HAP-1 (cell line): Measurements from ENCODE around the gene MAPK8IP3.

Source experiments
- DNase-seq, 2 experiments: peaks; one replicate each; pipeline ENCODE4 v3.0.0-alpha.2; 2016 to 2020; ENCODE audit warnings: low spot score in 2 of 2
- H3K27me3 ChIP-seq: fragments of 250-450 bp; sonication (Bioruptor Pico); 2 replicates; pipeline ENCODE4 v1.5.1; 2020; ENCODE audit warnings: low read depth, mild to moderate bottlenecking, moderate library complexity
- H3K36me3 ChIP-seq: fragments of 250-450 bp; sonication (Bioruptor Pico); replicated peaks from 2 replicates; pipeline ENCODE4 v1.5.1; 2020; ENCODE audit warnings: mild to moderate bottlenecking
- H3K4me1 ChIP-seq: fragments of 250-450 bp; sonication (Bioruptor Pico); 2 replicates; pipeline ENCODE4 v1.5.1; 2020; ENCODE audit warnings: mild to moderate bottlenecking
- H3K4me3 ChIP-seq: fragments of 250-450 bp; sonication (Bioruptor Pico); 2 replicates; pipeline ENCODE4 v1.5.1; 2020; ENCODE audit warnings: mild to moderate bottlenecking, moderate library complexity
- H3K9me3 ChIP-seq: fragments of 250-450 bp; sonication (Bioruptor Pico); 2 replicates; pipeline ENCODE4 v1.5.1; 2020; ENCODE audit warnings: mild to moderate bottlenecking, moderate library complexity
- in situ Hi-C: fragments of 300-500 bp; cut with MboI; formaldehyde crosslinking; loops from 3 replicates; pipeline ENCODE4 v1.14.3; 2020; ENCODE audit warnings: low sequenced_read_pairs, inconsistent platforms, mixed read lengths

Gene MAPK8IP3

GRCh38 chr16:1816396-1817275, 110.6 kb downstream of the MAPK8IP3 start:
- no peak overlapping the region for H3K4me3 ChIP-seq
- in situ Hi-C loops, result no loop called here
- H3K4me1 ChIP-seq, result no peaks in the 10 kb centered on the region
- no peak for DNase-seq
- no peaks in the 10 kb centered on the region for H3K27me3 ChIP-seq
- H3K9me3 ChIP-seq, result no peaks in the 10 kb centered on the region
- H3K36me3 ChIP-seq, result peaks cover 10% of the 10 kb centered on the region; the same call in 1 of the 2 replicates

- H3K9me3 ChIP-seq, result no peaks in the 10 kb centered on the region
- no peaks in the 10 kb centered on the region for H3K4me1 ChIP-seq
- peaks cover 10% of the 10 kb centered on the region; the same call in 1 of the 2 replicates for H3K36me3 ChIP-seq
- in situ Hi-C loops, result no loop called here
- H3K4me3 ChIP-seq, result no peak overlapping the region
- no peaks in the 10 kb centered on the region for H3K27me3 ChIP-seq
- DNase-seq, result no peak
These were observed 111.2 kb downstream of the MAPK8IP3 start for GRCh38 chr16:1817276-1817589.

- Histone ChIP-seq H3K9me3 (no peaks in the 10 kb centered on the region), H3K27me3 (no peaks in the 10 kb centered on the region), H3K4me1 (no peaks in the 10 kb centered on the region), H3K4me3 (no peak overlapping the region), H3K36me3 (peaks cover 10% of the 10 kb centered on the region; the same call in 1 of the 2 replicates)
- in situ Hi-C loops, result no loop called here
- DNase-seq, result no peak
These were observed 111.7 kb downstream of the MAPK8IP3 start for GRCh38 chr16:1817716-1818115.

- Histone ChIP-seq H3K4me3 (no peak overlapping the region), H3K4me1 (no peaks in the 10 kb centered on the region), H3K9me3 (no peaks in the 10 kb centered on the region), H3K36me3 (peaks cover 10% of the 10 kb centered on the region; the same call in 1 of the 2 replicates), H3K27me3 (no peaks in the 10 kb centered on the region)
- DNase-seq, result no peak
- in situ Hi-C loops, result no loop called here
These were observed 112.3 kb downstream of the MAPK8IP3 start for GRCh38 chr16:1818204-1818872.

GRCh38 chr16:1818873-1819525, 113.0 kb downstream of the MAPK8IP3 start:
- no peaks in the 10 kb centered on the region for H3K27me3 ChIP-seq
- H3K4me1 ChIP-seq, result no peaks in the 10 kb centered on the region
- no peak overlapping the region for H3K4me3 ChIP-seq
- H3K36me3 ChIP-seq, result peaks cover 10% of the 10 kb centered on the region; the same call in 1 of the 2 replicates
- no peak for DNase-seq
- in situ Hi-C loops, result no loop called here
- no peaks in the 10 kb centered on the region for H3K9me3 ChIP-seq

GRCh38 chr16:1819611-1820010, 113.6 kb downstream of the MAPK8IP3 start:
- Histone ChIP-seq H3K36me3 (peaks cover 10% of the 10 kb centered on the region; the same call in 1 of the 2 replicates), H3K27me3 (no peaks in the 10 kb centered on the region), H3K4me3 (no peak overlapping the region), H3K9me3 (no peaks in the 10 kb centered on the region), H3K4me1 (no peaks in the 10 kb centered on the region)
- DNase-seq, result no peak
- in situ Hi-C loops, result no loop called here
